HCT116 (cell line): ENCODE results near the gene IL3. TPM values are rescaled to one million over a fixed set of nuclear protein-coding genes. Genes with fewer than 3 reads are reported as not detected.

ENCODE experiments used
- ATAC-seq: fragments of 200-7000 bp; cut with Tn5 transposase; 2 replicates; pipeline ENCODE4 v1.9.1; 2020; ENCODE audit warnings: mild to moderate bottlenecking, moderate library complexity
- BruUV-seq: library from RNA; stranded (reverse); fragments of 400-500 nt; replicated peaks from 2 replicates; lab custom pipeline; 2021; lab: Mats Ljungman, UMichigan
- CTCF ChIA-PET: fragments of 300-600 bp; sonication (Branson Sonifier 250); formaldehyde crosslinking; loops from one replicate; lab custom pipeline; 2021; ENCODE audit warnings: antibody characterized with exemption; lab: Charles Lee
- POLR2A ChIA-PET: fragments of 300-600, 350-600 bp; sonication (Branson Sonifier 250); formaldehyde crosslinking; loops from one replicate; lab custom pipeline; 2021; ENCODE audit warnings: antibody characterized with exemption; lab: Charles Lee
- RAD21 ChIA-PET, 2 experiments: fragments of 300-600 bp; sonication (Branson Sonifier 250); formaldehyde crosslinking; loops; one replicate each; lab custom pipeline; 2023; ENCODE audit warnings: low total read pairs in 2 of 2; ENCODE audit not compliant: uncharacterized antibody in 2 of 2, unreplicated experiment in 2 of 2, low non-redundant PET in 1 of 2; lab: Charles Lee
- DNase-seq: peaks from one replicate; pipeline ENCODE4 v3.0.0-alpha.2; 2010; ENCODE audit warnings: low read depth, low spot score
- H2AFZ ChIP-seq: fragments of 200-600 bp; shearing (Covaris generic), sonication (generic); 2 replicates; pipeline ENCODE4 v1.6.1; 2017; ENCODE audit warnings: low read depth, mixed run types, mixed read lengths, antibody characterized with exemption, low read length; ENCODE audit not compliant: poor library complexity, severe bottlenecking
- H3K27ac ChIP-seq: 2 replicates; pipeline ENCODE4 v1.5.1; 2012; ENCODE audit warnings: low read depth, low read length
- H3K27me3 ChIP-seq: fragments of 200-600 bp; sonication (generic); 2 replicates; pipeline ENCODE4 v1.6.1; 2016; ENCODE audit warnings: mixed run types, low read length, mixed read lengths; ENCODE audit not compliant: insufficient read depth
- H3K36me3 ChIP-seq, 2 experiments: fragments of 200-500 bp in 1 of 2; fragments of 200-600 bp in 1 of 2; sonication (Bioruptor generic) in 1 of 2; sonication (generic) in 1 of 2; 2 replicates each; pipeline versions ENCODE4 v1.5.1 to v1.6.1; 2014 to 2016; ENCODE audit warnings: low read length in 2 of 2, inconsistent platforms in 1 of 2, mixed read lengths in 1 of 2, mixed run types in 1 of 2; ENCODE audit not compliant: insufficient read depth in 2 of 2, control insufficient read depth in 1 of 2
- H3K4me1 ChIP-seq, 2 experiments: fragments of 200-600 bp in 1 of 2; sonication (generic) in 1 of 2; 2 replicates each; pipeline versions ENCODE4 v1.5.1 to v1.6.1; 2012 to 2017; ENCODE audit warnings: low read length in 2 of 2, inconsistent platforms in 1 of 2, mild to moderate bottlenecking in 1 of 2, mixed read lengths in 1 of 2, mixed run types in 1 of 2, moderate library complexity in 1 of 2; ENCODE audit not compliant: insufficient read depth in 2 of 2, control insufficient read depth in 1 of 2
- H3K4me2 ChIP-seq: fragments of 200-600 bp; sonication (generic); 2 replicates; pipeline ENCODE4 v1.6.1; 2017; ENCODE audit warnings: mixed run types, low read length, mixed read lengths
- H3K4me3 ChIP-seq, 2 experiments: fragments of 200-600 bp in 1 of 2; sonication (generic) in 1 of 2; replicated peaks in 1 of 2; 2 replicates each; pipeline ENCODE4 v1.5.1; 2011 to 2016; ENCODE audit warnings: low read length in 2 of 2, control low read depth in 1 of 2, low read depth in 1 of 2, mild to moderate bottlenecking in 1 of 2, mixed read lengths in 1 of 2, mixed run types in 1 of 2
- H3K79me2 ChIP-seq: fragments of 200-600 bp; sonication (generic); 2 replicates; pipeline ENCODE4 v1.6.1; 2017; ENCODE audit warnings: mild to moderate bottlenecking, mixed run types, low read length, moderate library complexity, mixed read lengths; ENCODE audit not compliant: insufficient read depth
- H3K9ac ChIP-seq: fragments of 200-600 bp; sonication (generic); 2 replicates; pipeline ENCODE4 v1.6.1; 2016; ENCODE audit warnings: low read length, mixed read lengths
- H3K9me2 ChIP-seq: fragments of 200-600 bp; sonication (generic), shearing (Covaris generic); 2 replicates; pipeline ENCODE4 v1.6.1; 2017; ENCODE audit warnings: mixed run types, mild to moderate bottlenecking, moderate library complexity; ENCODE audit not compliant: insufficient read depth
- H3K9me3 ChIP-seq, 2 experiments: fragments of 200-500 bp in 1 of 2; fragments of 200-600 bp in 1 of 2; sonication (Bioruptor generic) in 1 of 2; sonication (generic) in 1 of 2; 2 replicates each; pipeline ENCODE4 v1.6.1; 2014 to 2017; ENCODE audit warnings: low read length in 2 of 2, mixed read lengths in 2 of 2, inconsistent platforms in 1 of 2, low read depth in 1 of 2, mild to moderate bottlenecking in 1 of 2, mixed run types in 1 of 2, moderate library complexity in 1 of 2; ENCODE audit not compliant: control insufficient read depth in 1 of 2, insufficient read depth in 1 of 2
- H4K20me1 ChIP-seq: fragments of 200-600 bp; sonication (generic), shearing (Covaris generic); 2 replicates; pipeline ENCODE4 v1.6.1; 2017; ENCODE audit warnings: mixed run types, mild to moderate bottlenecking, moderate library complexity; ENCODE audit not compliant: insufficient read depth
- CBX3 ChIP-seq: IDR thresholded peaks from 2 replicates; pipeline ENCODE4 v1.6.1; 2012; ENCODE audit warnings: low read depth
- CEBPB ChIP-seq: IDR thresholded peaks from 2 replicates; pipeline ENCODE4 v1.6.1; 2012; ENCODE audit warnings: low read depth
- EGR1 ChIP-seq: IDR thresholded peaks from 2 replicates; pipeline ENCODE4 v1.6.1; 2012; ENCODE audit warnings: low read depth
- ELF1 ChIP-seq: IDR thresholded peaks from 2 replicates; pipeline ENCODE4 v1.6.1; 2012; ENCODE audit warnings: low read depth, borderline replicate concordance
- EZH2 ChIP-seq: fragments of 200-600 bp; sonication (generic); IDR thresholded peaks from 2 replicates; pipeline ENCODE4 v1.6.1; 2017; ENCODE audit warnings: antibody characterized with exemption, mixed run types
- EZH2phosphoT487 ChIP-seq: fragments of 200-600 bp; IDR thresholded peaks from 2 replicates; pipeline ENCODE4 v1.6.1; 2018; ENCODE audit warnings: antibody characterized with exemption, borderline replicate concordance
- FOSL1 ChIP-seq: IDR thresholded peaks from 2 replicates; pipeline ENCODE4 v1.6.1; 2012; ENCODE audit warnings: low read depth
- JUND ChIP-seq: IDR thresholded peaks from 2 replicates; pipeline ENCODE4 v1.6.1; 2012
- POLR2AphosphoS5 ChIP-seq: IDR thresholded peaks from 2 replicates; pipeline ENCODE4 v1.6.1; 2011; ENCODE audit warnings: mild to moderate bottlenecking, low read depth, low read length, moderate library complexity
- RAD21 ChIP-seq: IDR thresholded peaks from 2 replicates; pipeline ENCODE4 v1.6.1; 2012; ENCODE audit warnings: low read depth, mild to moderate bottlenecking
- SIN3A ChIP-seq: IDR thresholded peaks from 2 replicates; pipeline ENCODE4 v1.6.1; 2012; ENCODE audit warnings: low read depth
- SP1 ChIP-seq: IDR thresholded peaks from 2 replicates; pipeline ENCODE4 v1.6.1; 2012; ENCODE audit warnings: low read depth
- TCF7L2 ChIP-seq: IDR thresholded peaks from 2 replicates; pipeline ENCODE4 v1.7.0; 2011; ENCODE audit warnings: borderline replicate concordance, inconsistent platforms; ENCODE audit not compliant: insufficient read depth, insufficient read length; ENCODE audit errors: extremely low read depth
- YY1 ChIP-seq: IDR thresholded peaks from 2 replicates; pipeline ENCODE4 v1.6.1; 2011; ENCODE audit warnings: low read length, low read depth, moderate library complexity, mild to moderate bottlenecking; ENCODE audit not compliant: insufficient replicate concordance; ENCODE audit errors: extremely low read depth
- ZFX ChIP-seq: fragments of 450-650 bp; IDR thresholded peaks from 2 replicates; pipeline ENCODE4 v1.6.1; 2017
- intact Hi-C: fragments of 100-400 bp; cut with micrococcal nuclease; formaldehyde crosslinking; loops from 2 replicates; pipeline ENCODE4 v1.10.0; 2022
- total RNA-seq: library from RNA; stranded (reverse); gene quantifications from one replicate; pipeline ENCODE4 v1.2.1, GENCODE V29; 2021; ENCODE audit not compliant: unreplicated experiment
- TF ChIP-seq, protein P1 (sequence below): IDR thresholded peaks from 2 replicates; pipeline ENCODE4 v1.6.1; 2012
- TF ChIP-seq, protein P2 (sequence below): IDR thresholded peaks from 2 replicates; pipeline ENCODE4 v1.6.1; 2012; ENCODE audit warnings: low read depth
- TF ChIP-seq, protein P3 (sequence below): IDR thresholded peaks from 2 replicates; pipeline ENCODE4 v1.6.1; 2012

IL3 gene
- total RNA-seq, 1 experiment from 2014 or later, result not detected

DNA sequence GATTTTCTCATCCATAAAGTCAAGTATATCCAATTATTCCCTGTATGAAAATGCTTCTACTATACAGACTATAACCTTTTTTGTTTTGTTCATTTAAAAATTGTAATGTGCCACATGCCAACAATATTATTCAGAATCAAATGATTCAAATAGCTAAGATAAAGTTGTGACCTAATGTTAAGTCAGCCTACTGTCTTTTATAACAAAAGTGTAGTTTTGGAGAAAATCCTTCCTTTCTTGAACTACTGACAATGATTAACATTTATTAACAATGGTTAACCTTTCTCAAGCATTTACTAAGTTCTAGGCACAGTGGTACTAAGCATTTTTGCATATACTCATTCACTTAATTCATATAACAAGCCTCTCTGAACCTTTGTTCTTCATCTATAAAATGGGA is 38.2 kb downstream of the IL3 start:
- ChIA-PET POLR2A (no interaction called here), CTCF (no interaction called here), RAD21 (no interaction called here)
- H3K27me3 ChIP-seq, result no peaks in the 10 kb centered on the region
- no peak overlapping the region for H3K9ac ChIP-seq
- DNase-seq, result no peak
- BruUV-seq, result no TSS peak
- no peak overlapping the region for H3K4me3 ChIP-seq
- no peak for ATAC-seq
- H4K20me1 ChIP-seq, result no peaks in the 10 kb centered on the region
- intact Hi-C loops, result no loop called here
- H3K9me3 ChIP-seq, result no peaks in the 10 kb centered on the region
- TF ChIP-seq, protein P1, sequence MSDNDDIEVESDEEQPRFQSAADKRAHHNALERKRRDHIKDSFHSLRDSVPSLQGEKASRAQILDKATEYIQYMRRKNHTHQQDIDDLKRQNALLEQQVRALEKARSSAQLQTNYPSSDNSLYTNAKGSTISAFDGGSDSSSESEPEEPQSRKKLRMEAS, result no peak
- TF ChIP-seq, protein P2, sequence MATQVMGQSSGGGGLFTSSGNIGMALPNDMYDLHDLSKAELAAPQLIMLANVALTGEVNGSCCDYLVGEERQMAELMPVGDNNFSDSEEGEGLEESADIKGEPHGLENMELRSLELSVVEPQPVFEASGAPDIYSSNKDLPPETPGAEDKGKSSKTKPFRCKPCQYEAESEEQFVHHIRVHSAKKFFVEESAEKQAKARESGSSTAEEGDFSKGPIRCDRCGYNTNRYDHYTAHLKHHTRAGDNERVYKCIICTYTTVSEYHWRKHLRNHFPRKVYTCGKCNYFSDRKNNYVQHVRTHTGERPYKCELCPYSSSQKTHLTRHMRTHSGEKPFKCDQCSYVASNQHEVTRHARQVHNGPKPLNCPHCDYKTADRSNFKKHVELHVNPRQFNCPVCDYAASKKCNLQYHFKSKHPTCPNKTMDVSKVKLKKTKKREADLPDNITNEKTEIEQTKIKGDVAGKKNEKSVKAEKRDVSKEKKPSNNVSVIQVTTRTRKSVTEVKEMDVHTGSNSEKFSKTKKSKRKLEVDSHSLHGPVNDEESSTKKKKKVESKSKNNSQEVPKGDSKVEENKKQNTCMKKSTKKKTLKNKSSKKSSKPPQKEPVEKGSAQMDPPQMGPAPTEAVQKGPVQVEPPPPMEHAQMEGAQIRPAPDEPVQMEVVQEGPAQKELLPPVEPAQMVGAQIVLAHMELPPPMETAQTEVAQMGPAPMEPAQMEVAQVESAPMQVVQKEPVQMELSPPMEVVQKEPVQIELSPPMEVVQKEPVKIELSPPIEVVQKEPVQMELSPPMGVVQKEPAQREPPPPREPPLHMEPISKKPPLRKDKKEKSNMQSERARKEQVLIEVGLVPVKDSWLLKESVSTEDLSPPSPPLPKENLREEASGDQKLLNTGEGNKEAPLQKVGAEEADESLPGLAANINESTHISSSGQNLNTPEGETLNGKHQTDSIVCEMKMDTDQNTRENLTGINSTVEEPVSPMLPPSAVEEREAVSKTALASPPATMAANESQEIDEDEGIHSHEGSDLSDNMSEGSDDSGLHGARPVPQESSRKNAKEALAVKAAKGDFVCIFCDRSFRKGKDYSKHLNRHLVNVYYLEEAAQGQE, result no peak
- no peak for TF ChIP-seq JUND
- no peak for TF ChIP-seq EZH2
- no peak for TF ChIP-seq CBX3
- TF ChIP-seq FOSL1, result no peak
- no peak for TF ChIP-seq POLR2AphosphoS5
- no peak for TF ChIP-seq SP1
- no peak for TF ChIP-seq ZFX
- no peak for TF ChIP-seq YY1
- no peak for TF ChIP-seq SIN3A
- no peak for TF ChIP-seq EZH2phosphoT487
- no peak for TF ChIP-seq ELF1
- TF ChIP-seq, protein P3, sequence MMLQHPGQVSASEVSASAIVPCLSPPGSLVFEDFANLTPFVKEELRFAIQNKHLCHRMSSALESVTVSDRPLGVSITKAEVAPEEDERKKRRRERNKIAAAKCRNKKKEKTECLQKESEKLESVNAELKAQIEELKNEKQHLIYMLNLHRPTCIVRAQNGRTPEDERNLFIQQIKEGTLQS, result no peak
- TF ChIP-seq EGR1, result no peak
- no peak for TF ChIP-seq TCF7L2
- TF ChIP-seq RAD21, result no peak
- TF ChIP-seq CEBPB, result no peak
- H3K9me2 ChIP-seq, result no peaks in the 10 kb centered on the region
- H3K36me3 ChIP-seq, result no peaks in the 10 kb centered on the region
- no peaks in the 10 kb centered on the region for H3K79me2 ChIP-seq
- no peak overlapping the region for H3K27ac ChIP-seq
- peaks cover 16 to 37% of the 10 kb centered on the region in 2 experiments for H3K4me1 ChIP-seq
- no peak overlapping the region for H3K4me2 ChIP-seq
- no peak overlapping the region for H2AFZ ChIP-seq
